C1 segment of cervical spinal cord (tissue), 14 donors: ENCODE results near the gene OTOL1.
A peak's percentile ranks its signal among the peaks of the same experiment; 100 is the strongest.
"Not testable (repeated sequence)": the region's sequence is repeated elsewhere in the genome, so short reads cannot be mapped to it uniquely, and the experiment has no call there.

Experiments used
- DNase-seq, 14 donors: peaks; one replicate each; lab custom pipeline; 2025; lab: John Stamatoyannopoulos, UW

The OTOL1 gene

GRCh38 chr3:161496508-161496907 lies at the start of gene OTOL1:
Gene OTOL1, plus strand, starts transcription at chr3:161496808. Its CDS starts 0 bp downstream, at chr3:161496808.
- no peak for DNase-seq

GRCh38 chr3:161449785-161450184 lies 46.8 kb upstream of the OTOL1 start:
- DNase-seq, result no peak

GRCh38 chr3:161452179-161452578 lies 44.4 kb upstream of the OTOL1 start:
- no peak for DNase-seq

GRCh38 chr3:161454615-161455014 lies 42.0 kb upstream of the OTOL1 start:
- no peak for DNase-seq

- DNase-seq, result no peak
Observed at GRCh38 chr3:161455962-161456361, 40.6 kb upstream of the OTOL1 start.

GRCh38 chr3:161462138-161462537 lies 34.5 kb upstream of the OTOL1 start:
- no peak for DNase-seq

GRCh38 chr3:161471211-161471610 lies 25.4 kb upstream of the OTOL1 start:
- peak in 2 of 14 donors; percentile 0 to 43 for DNase-seq

- no peak for DNase-seq
Observed at GRCh38 chr3:161474139-161474538, 22.5 kb upstream of the OTOL1 start.

GRCh38 chr3:161474741-161475140 lies 21.9 kb upstream of the OTOL1 start:
- DNase-seq, result peak in 2 of 14 donors; percentile 19 to 72

GRCh38 chr3:161475206-161475605 lies 21.4 kb upstream of the OTOL1 start:
- DNase-seq, result no peak

GRCh38 chr3:161475905-161476304 lies 20.7 kb upstream of the OTOL1 start:
- no peak for DNase-seq

- no peak for DNase-seq
Observed at GRCh38 chr3:161484226-161484625, 12.4 kb upstream of the OTOL1 start.

- not testable (repeated sequence) for DNase-seq
Observed at GRCh38 chr3:161488284-161488683, 8.3 kb upstream of the OTOL1 start.

GRCh38 chr3:161489395-161489794 lies 7.2 kb upstream of the OTOL1 start:
- no peak for DNase-seq

GRCh38 chr3:161490845-161491244 lies 5.8 kb upstream of the OTOL1 start:
- not testable (repeated sequence) for DNase-seq

GRCh38 chr3:161498259-161498921 lies 1.8 kb downstream of the OTOL1 start:
- no peak for DNase-seq

- DNase-seq, result no peak
Observed at GRCh38 chr3:161500068-161500796, 3.6 kb downstream of the OTOL1 start.

- DNase-seq, result no peak
Observed at GRCh38 chr3:161503271-161503670, 6.7 kb downstream of the OTOL1 start.

- no peak for DNase-seq
Observed at GRCh38 chr3:161508852-161509477, 12.4 kb downstream of the OTOL1 start.

- DNase-seq, result no peak
Observed at GRCh38 chr3:161510510-161511260, 14.1 kb downstream of the OTOL1 start.

- no peak for DNase-seq
Observed at GRCh38 chr3:161523916-161524315, 27.3 kb downstream of the OTOL1 start.

- no peak for DNase-seq
Observed at GRCh38 chr3:161531930-161532329, 35.3 kb downstream of the OTOL1 start.
